K562 (cell line): ENCODE results near the gene WDR27. TPM values are rescaled to one million over a fixed set of nuclear protein-coding genes. Genes with fewer than 3 reads are reported as not detected.

Source experiments
- ATAC-seq: fragments of 200-7000 bp; cut with Tn5 transposase; 3 replicates; pipeline ENCODE4 v1.9.1; 2020; ENCODE audit warnings: moderate library complexity
- BruUV-seq: library from RNA; stranded (reverse); fragments of 400-500 nt; replicated peaks from 2 replicates; lab custom pipeline; 2021; lab: Mats Ljungman, UMichigan
- CTCF ChIA-PET: fragments of 300-600 bp; formaldehyde crosslinking; extraction: SDS; loops from one replicate; lab custom pipeline; 2021; ENCODE audit warnings: low intra/inter-chr PET ratio; lab: Yijun Ruan, JAX
- POLR2A ChIA-PET: fragments of 300-600, 350-650 bp; sonication (Branson Sonifier 250); formaldehyde crosslinking; extraction: SDS; loops from one replicate; lab custom pipeline; 2021; ENCODE audit warnings: antibody characterized with exemption, inconsistent platforms; lab: Yijun Ruan, JAX
- DNase-seq, 4 experiments: peaks; one replicate each; pipeline versions ENCODE4 v3.0.0 to v3.0.0-alpha.2; 2011 to 2018; ENCODE audit warnings: low spot score in 3 of 4, mixed read lengths in 3 of 4; ENCODE audit errors: extremely low read depth in 1 of 4
- FAIRE-seq: peaks from 2 replicates; lab custom pipeline; 2011; peaks lifted over from hg19 to GRCh38; lab: Jason Lieb, UNC
- H2AFZ ChIP-seq: 2 replicates; pipeline ENCODE4 v1.6.0; 2011; ENCODE audit warnings: low read depth, low read length, control low read depth, inconsistent platforms
- H3K27ac ChIP-seq: fragments of 200-600 bp; 3 replicates; pipeline ENCODE4 v1.8.0; 2011; ENCODE audit warnings: low read depth, mild to moderate bottlenecking, control low read depth, inconsistent platforms, low read length, moderate library complexity, mixed read lengths; ENCODE audit errors: extremely low read depth
- H3K27me3 ChIP-seq, 2 experiments: fragments of 300-600 bp in 1 of 2; 2 replicates in 1 of 2; 3 replicates in 1 of 2; pipeline versions ENCODE4 v1.6.0 to v1.8.0; 2011; ENCODE audit warnings: inconsistent platforms in 2 of 2, low read length in 2 of 2, mild to moderate bottlenecking in 1 of 2, mixed read lengths in 1 of 2, moderate library complexity in 1 of 2; ENCODE audit not compliant: control insufficient read depth in 2 of 2, insufficient read depth in 2 of 2
- H3K36me3 ChIP-seq: fragments of 300-600 bp; 3 replicates; pipeline ENCODE4 v1.8.0; 2011; ENCODE audit warnings: mild to moderate bottlenecking, low read length, inconsistent platforms; ENCODE audit not compliant: control insufficient read depth, insufficient read depth
- H3K4me1 ChIP-seq, 2 experiments: fragments of 200-600 bp in 1 of 2; replicated peaks in 1 of 2; 2 replicates in 1 of 2; 3 replicates in 1 of 2; pipeline versions ENCODE4 v1.5.1 to v1.8.0; 2011; ENCODE audit warnings: inconsistent platforms in 2 of 2, low read length in 2 of 2, mild to moderate bottlenecking in 1 of 2, mixed read lengths in 1 of 2, moderate library complexity in 1 of 2; ENCODE audit not compliant: control insufficient read depth in 2 of 2, insufficient read depth in 2 of 2
- H3K4me2 ChIP-seq: 2 replicates; pipeline ENCODE4 v1.6.1; 2011; ENCODE audit warnings: low read length, control low read depth, inconsistent platforms, mixed read lengths; ENCODE audit not compliant: insufficient read depth
- H3K4me3 ChIP-seq: fragments of 200-600 bp; sonication (generic), shearing (Covaris generic); 2 replicates; pipeline ENCODE4 v1.5.1; 2016; ENCODE audit warnings: control low read depth, inconsistent platforms
- H3K79me2 ChIP-seq: fragments of 200-600 bp; 3 replicates; pipeline ENCODE4 v1.8.0; 2011; ENCODE audit warnings: low read length, inconsistent platforms; ENCODE audit not compliant: control insufficient read depth, insufficient read depth
- H3K9ac ChIP-seq, 2 experiments: 2 replicates each; pipeline versions ENCODE4 v1.6.0 to v1.6.1; 2011; ENCODE audit warnings: low read depth in 2 of 2, low read length in 2 of 2, control low read depth in 1 of 2, inconsistent platforms in 1 of 2, mild to moderate bottlenecking in 1 of 2, mixed read lengths in 1 of 2; ENCODE audit not compliant: insufficient read depth in 1 of 2
- H3K9me1 ChIP-seq: one replicate; pipeline ENCODE4 v1.6.0; 2011; ENCODE audit warnings: inconsistent platforms, mild to moderate bottlenecking, low read length, moderate library complexity; ENCODE audit not compliant: control insufficient read depth, insufficient read depth
- H3K9me3 ChIP-seq: replicated peaks from 2 replicates; pipeline ENCODE4 v1.5.1; 2011; ENCODE audit warnings: low read depth, low read length, inconsistent platforms; ENCODE audit not compliant: control insufficient read depth, insufficient read depth
- H4K20me1 ChIP-seq: replicated peaks from 2 replicates; pipeline ENCODE4 v1.6.1; 2011; ENCODE audit warnings: low read length, inconsistent platforms, mixed read lengths; ENCODE audit not compliant: control insufficient read depth, insufficient read depth
- NR4A1 ChIP-seq, 2 experiments: fragments of 250-450 bp in 1 of 2; fragments of 450-650 bp in 1 of 2; sonication (Bioruptor Pico) in 1 of 2; IDR thresholded peaks; 2 replicates each; pipeline versions ENCODE4 v1.4.0 to v1.6.1; 2016 to 2020; ENCODE audit warnings: mild to moderate bottlenecking in 2 of 2, missing compliant biosample characterization in 1 of 2, missing genetic modification characterization in 1 of 2, moderate library complexity in 1 of 2
- TCF3 ChIP-seq: sonication (generic); formaldehyde crosslinking; IDR thresholded peaks from 2 replicates; pipeline ENCODE4 v1.4.0; 2020; ENCODE audit warnings: mild to moderate bottlenecking, missing genetic modification reagents
- TEAD2 ChIP-seq: fragments of 450-650 bp; IDR thresholded peaks from 2 replicates; pipeline ENCODE4 v1.6.1; 2016; ENCODE audit warnings: missing genetic modification characterization, control low read depth, missing compliant biosample characterization
- WGBS: fragments of 100-300 bp; shearing (Covaris generic); methylation state at CpG from one replicate; pipeline ENCODE4 v1.1.6; 2016; ENCODE audit warnings: low coverage, mixed read lengths; ENCODE audit not compliant: insufficient coverage; ENCODE audit errors: missing lambda C conversion rate; 5-methylcytosine and 5-hydroxymethylcytosine counted together
- in situ Hi-C: fragments of 300-500 bp; cut with MboI; formaldehyde crosslinking; loops from 4 replicates; pipeline ENCODE4 v1.15.0; 2018; ENCODE audit warnings: inconsistent platforms, mixed read lengths
- intact Hi-C: fragments of 100-400 bp; cut with micrococcal nuclease; formaldehyde crosslinking; loops from 2 replicates; pipeline ENCODE4 v1.14.2; 2022
- polyA plus RNA-seq, 8 experiments: library from polyadenylated mRNA; depleted of rRNA in 4 of 8; stranded (reverse) in 5 of 8; unstranded in 3 of 8; fragments of >200 nt; fragmentation: Nextera tagmentation in 2 of 8; fragmentation: Illumina TruSeq in 1 of 8; extraction: Ambion mirVana in 2 of 8; extraction: Trizol in 1 of 8; gene quantifications; 2 replicates each; pipeline versions ENCODE4 v1.2.1 to v1.2.3, GENCODE V29; 2011 to 2014; ENCODE audit warnings: inconsistent platforms in 1 of 8, missing spikeins in 1 of 8
- total RNA-seq, 7 experiments: library from RNA; depleted of rRNA in 6 of 7; stranded (reverse); fragments of >200 nt in 6 of 7; fragmentation: Illumina TruSeq in 2 of 7; extraction: Trizol in 2 of 7; gene quantifications; 2 replicates each; pipeline versions ENCODE4 v1.2.1 to v1.2.3, GENCODE V29; 2011 to 2021; ENCODE audit warnings: low replicate concordance in 1 of 7
- TF ChIP-seq, protein P1 (sequence below): fragments of 250-450 bp; sonication (Bioruptor Pico); IDR thresholded peaks from 2 replicates; pipeline ENCODE4 v1.5.0; 2022; ENCODE audit warnings: mild to moderate bottlenecking
- TF ChIP-seq, protein P2 (sequence below), 2 experiments: fragments of 450-650 bp in 1 of 2; sonication (generic) in 1 of 2; formaldehyde crosslinking in 1 of 2; IDR thresholded peaks; 2 replicates each; pipeline versions ENCODE4 v1.7.1 to v1.9.0; 2016 to 2022; ENCODE audit warnings: inconsistent platforms in 1 of 2, mild to moderate bottlenecking in 1 of 2, missing genetic modification reagents in 1 of 2

Gene WDR27
- total and polyA plus RNA-seq, 9 of the 15 experiments (the other 6 are each of a cell fraction or from before 2014, with no cell fraction given), result 4.3 to 77.2 (median 22.7) TPM

DNA sequence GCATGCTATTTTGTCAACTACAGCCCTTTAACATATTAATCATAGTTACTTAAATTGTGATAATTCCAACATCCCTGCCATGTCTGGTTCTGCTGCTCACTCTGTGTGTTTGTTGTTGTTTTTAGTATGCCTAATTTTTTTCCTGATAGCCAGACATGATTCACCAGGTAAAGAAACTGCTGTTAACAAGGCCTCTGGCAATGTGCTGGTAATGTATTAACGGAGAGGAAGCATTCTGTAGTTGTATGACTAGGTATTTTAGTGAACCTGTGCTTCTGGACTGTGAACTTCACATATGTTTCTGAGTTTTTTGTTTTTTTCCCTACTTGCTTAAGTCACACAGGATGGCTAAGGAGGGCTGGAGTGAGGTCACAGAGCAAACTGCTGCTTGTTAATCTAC is 44.7 kb upstream of the WDR27 start:
- H4K20me1 ChIP-seq, result no peaks in the 10 kb centered on the region
- WGBS, result 35% methylated on average over 1 of the region's 1 CpG
- H3K27ac ChIP-seq, result no peak overlapping the region
- peaks cover 23% of the 10 kb centered on the region for H3K79me2 ChIP-seq
- ATAC-seq, result no peak
- H3K9me1 ChIP-seq, result no peaks in the 10 kb centered on the region
- H3K36me3 ChIP-seq, result peaks cover 11% of the 10 kb centered on the region; the same call in 2 of the 3 replicates
- no peak overlapping the region for H3K4me2 ChIP-seq
- H3K27me3 ChIP-seq, result no peaks in the 10 kb centered on the region
- peaks cover 3% of the 10 kb centered on the region; the same call in 1 of the 2 replicates for H3K9me3 ChIP-seq
- TF ChIP-seq, protein P1, sequence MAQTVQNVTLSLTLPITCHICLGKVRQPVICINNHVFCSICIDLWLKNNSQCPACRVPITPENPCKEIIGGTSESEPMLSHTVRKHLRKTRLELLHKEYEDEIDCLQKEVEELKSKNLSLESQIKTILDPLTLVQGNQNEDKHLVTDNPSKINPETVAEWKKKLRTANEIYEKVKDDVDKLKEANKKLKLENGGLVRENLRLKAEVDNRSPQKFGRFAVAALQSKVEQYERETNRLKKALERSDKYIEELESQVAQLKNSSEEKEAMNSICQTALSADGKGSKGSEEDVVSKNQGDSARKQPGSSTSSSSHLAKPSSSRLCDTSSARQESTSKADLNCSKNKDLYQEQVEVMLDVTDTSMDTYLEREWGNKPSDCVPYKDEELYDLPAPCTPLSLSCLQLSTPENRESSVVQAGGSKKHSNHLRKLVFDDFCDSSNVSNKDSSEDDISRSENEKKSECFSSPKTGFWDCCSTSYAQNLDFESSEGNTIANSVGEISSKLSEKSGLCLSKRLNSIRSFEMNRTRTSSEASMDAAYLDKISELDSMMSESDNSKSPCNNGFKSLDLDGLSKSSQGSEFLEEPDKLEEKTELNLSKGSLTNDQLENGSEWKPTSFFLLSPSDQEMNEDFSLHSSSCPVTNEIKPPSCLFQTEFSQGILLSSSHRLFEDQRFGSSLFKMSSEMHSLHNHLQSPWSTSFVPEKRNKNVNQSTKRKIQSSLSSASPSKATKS (CRISPR knock-in tag), result no peak
- TF ChIP-seq TCF3 (CRISPR knock-in tag) (no peak), TEAD2 (tag) (no peak), NR4A1 (CRISPR knock-in tag; IDR thresholded peaks at IDR 0.05) (no peak), NR4A1 (tag; IDR thresholded peaks at IDR 0.05) (no peak)
- TF ChIP-seq, protein P2, sequence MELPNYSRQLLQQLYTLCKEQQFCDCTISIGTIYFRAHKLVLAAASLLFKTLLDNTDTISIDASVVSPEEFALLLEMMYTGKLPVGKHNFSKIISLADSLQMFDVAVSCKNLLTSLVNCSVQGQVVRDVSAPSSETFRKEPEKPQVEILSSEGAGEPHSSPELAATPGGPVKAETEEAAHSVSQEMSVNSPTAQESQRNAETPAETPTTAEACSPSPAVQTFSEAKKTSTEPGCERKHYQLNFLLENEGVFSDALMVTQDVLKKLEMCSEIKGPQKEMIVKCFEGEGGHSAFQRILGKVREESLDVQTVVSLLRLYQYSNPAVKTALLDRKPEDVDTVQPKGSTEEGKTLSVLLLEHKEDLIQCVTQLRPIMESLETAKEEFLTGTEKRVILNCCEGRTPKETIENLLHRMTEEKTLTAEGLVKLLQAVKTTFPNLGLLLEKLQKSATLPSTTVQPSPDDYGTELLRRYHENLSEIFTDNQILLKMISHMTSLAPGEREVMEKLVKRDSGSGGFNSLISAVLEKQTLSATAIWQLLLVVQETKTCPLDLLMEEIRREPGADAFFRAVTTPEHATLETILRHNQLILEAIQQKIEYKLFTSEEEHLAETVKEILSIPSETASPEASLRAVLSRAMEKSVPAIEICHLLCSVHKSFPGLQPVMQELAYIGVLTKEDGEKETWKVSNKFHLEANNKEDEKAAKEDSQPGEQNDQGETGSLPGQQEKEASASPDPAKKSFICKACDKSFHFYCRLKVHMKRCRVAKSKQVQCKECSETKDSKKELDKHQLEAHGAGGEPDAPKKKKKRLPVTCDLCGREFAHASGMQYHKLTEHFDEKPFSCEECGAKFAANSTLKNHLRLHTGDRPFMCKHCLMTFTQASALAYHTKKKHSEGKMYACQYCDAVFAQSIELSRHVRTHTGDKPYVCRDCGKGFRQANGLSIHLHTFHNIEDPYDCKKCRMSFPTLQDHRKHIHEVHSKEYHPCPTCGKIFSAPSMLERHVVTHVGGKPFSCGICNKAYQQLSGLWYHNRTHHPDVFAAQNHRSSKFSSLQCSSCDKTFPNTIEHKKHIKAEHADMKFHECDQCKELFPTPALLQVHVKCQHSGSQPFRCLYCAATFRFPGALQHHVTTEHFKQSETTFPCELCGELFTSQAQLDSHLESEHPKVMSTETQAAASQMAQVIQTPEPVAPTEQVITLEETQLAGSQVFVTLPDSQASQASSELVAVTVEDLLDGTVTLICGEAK (IDR thresholded peaks at IDR 0.05), result no peak
- TF ChIP-seq, protein P2 (CRISPR knock-in tag; IDR thresholded peaks at IDR 0.05), result no peak
- ChIA-PET CTCF (no interaction called here), POLR2A (interaction anchor here (1.0 kb wide), 1 partner anchor 14 kb away, joined by 3 read pairs; no protein-coding TSS in a partner anchor)
- no peak overlapping the region for H3K4me3 ChIP-seq
- peaks cover 3 to 5% of the 10 kb centered on the region in 2 experiments; a peak in 3 of 5 replicates for H3K4me1 ChIP-seq
- no peak overlapping the region for H2AFZ ChIP-seq
- no peak overlapping the region for H3K9ac ChIP-seq
- in situ Hi-C loops (no loop called here), intact Hi-C loops (no loop called here)
- no TSS peak for BruUV-seq
- no peak for FAIRE-seq
- DNase-seq, result no peak
